ENCODE measurements around the gene DYNC2H1.

The DYNC2H1 gene

GRCh38 chr11:103359216-103359615 lies 250.0 kb downstream of the DYNC2H1 start (continued):
- TF ChIP-seq ZNF701 (tag by site-specific recombination; IDR thresholded peaks at IDR 0.05) (no peak), ZNF146 (tag by site-specific recombination; IDR thresholded peaks at IDR 0.05) (no peak), GLIS2 (tag by site-specific recombination; IDR thresholded peaks at IDR 0.05) (no peak), WT1 (tag by site-specific recombination; IDR thresholded peaks at IDR 0.05) (no peak), ZNF768 (tag by site-specific recombination; IDR thresholded peaks at IDR 0.05) (no peak), ZNF544 (tag by site-specific recombination; IDR thresholded peaks at IDR 0.05) (no peak), SP2 (tag by site-specific recombination; IDR thresholded peaks at IDR 0.05) (no peak), ZNF555 (tag by site-specific recombination; conservative IDR thresholded peaks at IDR 0.05) (no peak), RBAK (tag by site-specific recombination; IDR thresholded peaks at IDR 0.05) (no peak), ZBTB8A (tag by site-specific recombination; IDR thresholded peaks at IDR 0.05) (no peak), ZBTB17 (tag by site-specific recombination; IDR thresholded peaks at IDR 0.05) (no peak), ZBTB10 (tag by site-specific recombination; IDR thresholded peaks at IDR 0.05) (no peak), ZNF248 (tag by site-specific recombination; IDR thresholded peaks at IDR 0.05) (no peak), ZNF394 (tag by site-specific recombination; IDR thresholded peaks at IDR 0.05; ENCODE audit: borderline replicate concordance) (no peak)

- H3K27ac ChIP-seq (ENCODE audit: extremely low read depth, low read depth, low read length) = no peak overlapping the region
- no peaks in the 10 kb centered on the region for H3K4me1 ChIP-seq (ENCODE audit: control insufficient read depth, insufficient read depth, low read length)
- no peak overlapping the region for H3K4me3 ChIP-seq (ENCODE audit: low read depth, low read length)
- H3K9me3 ChIP-seq (ENCODE audit: control insufficient read depth, insufficient read depth, low read depth, low read length) = no peaks in the 10 kb centered on the region
- CTCF ChIA-PET = no interaction called here
- TF ChIP-seq ZNF350 (tag by site-specific recombination; IDR thresholded peaks at IDR 0.05) = no peak
- TF ChIP-seq GLIS1 (tag by site-specific recombination; IDR thresholded peaks at IDR 0.05) = no peak
- POLR2A ChIA-PET = no interaction called here
- peaks cover 0 to 9% of the 10 kb centered on the region in 2 experiments; a peak in 2 of 3 replicates for H3K36me3 ChIP-seq (ENCODE audit: control insufficient read depth in 2 of 2, insufficient read depth in 1 of 2, low read length in 2 of 2)
Measured at GRCh38 chr11:103364687-103365086, 255.5 kb downstream of the DYNC2H1 start.

- no peaks in the 10 kb centered on the region for H3K4me1 ChIP-seq (ENCODE audit: control insufficient read depth, insufficient read depth, low read length)
- H3K9me3 ChIP-seq (ENCODE audit: control insufficient read depth, insufficient read depth, low read depth, low read length) = no peaks in the 10 kb centered on the region
- H3K36me3 ChIP-seq (ENCODE audit: control insufficient read depth in 2 of 2, insufficient read depth in 1 of 2, low read length in 2 of 2) = peaks cover 0 to 17% of the 10 kb centered on the region in 2 experiments; a peak in 1 of 3 replicates
- H3K27ac ChIP-seq (ENCODE audit: extremely low read depth, low read depth, low read length) = no peak overlapping the region
- CTCF ChIA-PET = interaction anchor here (0.7 kb wide), 1 partner anchor 19 kb away, joined by 3 read pairs; no protein-coding TSS in a partner anchor
- no peak for TF ChIP-seq ZNF416 (tag by site-specific recombination; IDR thresholded peaks at IDR 0.05)
- no peak for TF ChIP-seq ZNF394 (tag by site-specific recombination; IDR thresholded peaks at IDR 0.05; ENCODE audit: borderline replicate concordance)
- no peak for TF ChIP-seq IKZF3 (tag by site-specific recombination; IDR thresholded peaks at IDR 0.05)
- no peak for TF ChIP-seq ZNF704 (tag by site-specific recombination; IDR thresholded peaks at IDR 0.05)
- no peak for TF ChIP-seq ZNF529 (tag by site-specific recombination; IDR thresholded peaks at IDR 0.05; ENCODE audit: insufficient replicate concordance)
- TF ChIP-seq ZBTB26 (tag by site-specific recombination; optimal IDR thresholded peaks at IDR 0.05) = no peak
- no peak for TF ChIP-seq SP7 (tag by site-specific recombination; IDR thresholded peaks at IDR 0.05)
- TF ChIP-seq ZNF658 (tag by site-specific recombination; IDR thresholded peaks at IDR 0.05) = no peak
- TF ChIP-seq AEBP2 (tag by site-specific recombination; IDR thresholded peaks at IDR 0.05; ENCODE audit: borderline replicate concordance) = no peak
- TF ChIP-seq KLF9 (tag by site-specific recombination; IDR thresholded peaks at IDR 0.05; ENCODE audit: low read depth) = no peak
- no peak for TF ChIP-seq ZSCAN30 (tag by site-specific recombination; IDR thresholded peaks at IDR 0.05)
- POLR2A ChIA-PET = no interaction called here
- no peak overlapping the region for H3K4me3 ChIP-seq (ENCODE audit: low read depth, low read length)
Measured at GRCh38 chr11:103367650-103368049, 258.4 kb downstream of the DYNC2H1 start.
